ENCODE data around the gene OTULINL.

OTULINL gene

GRCh38 chr5:14581106-14581890 lies at the start of gene OTULINL:
Gene OTULINL (plus strand): TSS chr5:14581792. CDS start chr5:14581895, 103 bp downstream.
- in situ Hi-C loops (cut with MboI; ENCODE audit: low pct_unique_long_range_greater_than_20kb, low sequenced_read_pairs, unreplicated experiment), result no loop called here
- TF ChIP-seq CTCF (IDR thresholded peaks at IDR 0.05; ENCODE audit: extremely low read depth, insufficient read depth, missing control alignments), result no peak
- peak; percentile 97 for DNase-seq (ENCODE audit: low spot score)

GRCh38 chr5:14532180-14532579 lies 49.4 kb upstream of the OTULINL start:
- in situ Hi-C loops (cut with MboI; ENCODE audit: low pct_unique_long_range_greater_than_20kb, low sequenced_read_pairs, unreplicated experiment), result no loop called here
- no peak for TF ChIP-seq CTCF (IDR thresholded peaks at IDR 0.05; ENCODE audit: extremely low read depth, insufficient read depth, missing control alignments)
- no peak for DNase-seq (ENCODE audit: low spot score)

GRCh38 chr5:14534773-14535172 lies 46.8 kb upstream of the OTULINL start:
- no peak for DNase-seq (ENCODE audit: low spot score)
- in situ Hi-C loops (cut with MboI; ENCODE audit: low pct_unique_long_range_greater_than_20kb, low sequenced_read_pairs, unreplicated experiment), result no loop called here
- no peak for TF ChIP-seq CTCF (IDR thresholded peaks at IDR 0.05; ENCODE audit: extremely low read depth, insufficient read depth, missing control alignments)

GRCh38 chr5:14545308-14545707 lies 36.3 kb upstream of the OTULINL start:
- in situ Hi-C loops (cut with MboI; ENCODE audit: low pct_unique_long_range_greater_than_20kb, low sequenced_read_pairs, unreplicated experiment), result no loop called here
- DNase-seq (ENCODE audit: low spot score), result no peak
- no peak for TF ChIP-seq CTCF (IDR thresholded peaks at IDR 0.05; ENCODE audit: extremely low read depth, insufficient read depth, missing control alignments)

- no peak for DNase-seq (ENCODE audit: low spot score)
- in situ Hi-C loops (cut with MboI; ENCODE audit: low pct_unique_long_range_greater_than_20kb, low sequenced_read_pairs, unreplicated experiment), result no loop called here
- no peak for TF ChIP-seq CTCF (IDR thresholded peaks at IDR 0.05; ENCODE audit: extremely low read depth, insufficient read depth, missing control alignments)
Measured at GRCh38 chr5:14545862-14546261, 35.7 kb upstream of the OTULINL start.

- TF ChIP-seq CTCF (IDR thresholded peaks at IDR 0.05; ENCODE audit: extremely low read depth, insufficient read depth, missing control alignments), result no peak
- no peak for DNase-seq (ENCODE audit: low spot score)
- in situ Hi-C loops (cut with MboI; ENCODE audit: low pct_unique_long_range_greater_than_20kb, low sequenced_read_pairs, unreplicated experiment), result no loop called here
Measured at GRCh38 chr5:14547666-14548065, 33.9 kb upstream of the OTULINL start.

Measured in GM13977 (cell line).